Stimulated activated CD8-positive, alpha-beta memory T cell treated with anti-CD3 and anti-CD28 coated beads, Interleukin-7, amount 100 ng/mL, for 1 hour (primary cell): ENCODE results near the gene C2orf42.
"Not testable (repeated sequence)": the region's sequence is repeated elsewhere in the genome, so short reads cannot be mapped to it uniquely, and the experiment has no call there.

Experiments
- DNase-seq, 2 donors: peaks; one replicate each; pipeline ENCODE4 v3.0.0-alpha.2; 2020; ENCODE audit warnings: low read depth in 2 of 2

Gene C2orf42

GRCh38 chr2:70190418-70191243 lies at the start of gene C2orf42:
Gene C2orf42 (minus strand): TSS chr2:70191019. CDS start chr2:70181985, 9,034 bp downstream.
- DNase-seq = peak; percentile 91 to 93

GRCh38 chr2:70240599-70240998 lies 49.8 kb upstream of the C2orf42 start:
- DNase-seq = no peak

- DNase-seq = no peak
These were observed 43.1 kb upstream of the C2orf42 start for GRCh38 chr2:70233926-70234325.

- no peak for DNase-seq
These were observed 36.0 kb upstream of the C2orf42 start for GRCh38 chr2:70226781-70227180.

GRCh38 chr2:70223305-70223704 lies 32.5 kb upstream of the C2orf42 start:
- not testable (repeated sequence) for DNase-seq

- no peak for DNase-seq
These were observed 24.2 kb upstream of the C2orf42 start for GRCh38 chr2:70214953-70215549.

- no peak for DNase-seq
These were observed 23.5 kb upstream of the C2orf42 start for GRCh38 chr2:70214365-70214764.

GRCh38 chr2:70212298-70212932 lies 21.6 kb upstream of the C2orf42 start:
- no peak for DNase-seq

- DNase-seq = no peak
These were observed 20.8 kb upstream of the C2orf42 start for GRCh38 chr2:70211595-70211994.

GRCh38 chr2:70204452-70204851 lies 13.6 kb upstream of the C2orf42 start:
- no peak for DNase-seq

- DNase-seq = no peak
These were observed 12.3 kb upstream of the C2orf42 start for GRCh38 chr2:70203086-70203485.

- DNase-seq = no peak
These were observed 11.5 kb upstream of the C2orf42 start for GRCh38 chr2:70202236-70202806.

- DNase-seq = no peak
These were observed 11.0 kb upstream of the C2orf42 start for GRCh38 chr2:70201831-70202230.

- DNase-seq = no peak
These were observed 10.5 kb upstream of the C2orf42 start for GRCh38 chr2:70201225-70201768.

- DNase-seq = no peak
These were observed 8.6 kb upstream of the C2orf42 start for GRCh38 chr2:70199320-70199864.

- DNase-seq = no peak
These were observed 1.7 kb upstream of the C2orf42 start for GRCh38 chr2:70192516-70192915.

- DNase-seq = no peak
These were observed 471 bp upstream of the C2orf42 start for GRCh38 chr2:70191244-70191735.

GRCh38 chr2:70188460-70188859 lies 2.4 kb downstream of the C2orf42 start:
- no peak for DNase-seq

- DNase-seq = not testable (repeated sequence)
These were observed 3.6 kb downstream of the C2orf42 start for GRCh38 chr2:70187170-70187569.

GRCh38 chr2:70182689-70183088 lies 8.1 kb downstream of the C2orf42 start:
- no peak for DNase-seq

- DNase-seq = no peak
These were observed 9.4 kb downstream of the C2orf42 start for GRCh38 chr2:70181363-70181956.
